Measurements from ENCODE around the gene OR6C76. TPM values are rescaled to one million over a fixed set of nuclear protein-coding genes. Genes with fewer than 3 reads are reported as not detected.

Gene OR6C76
- total RNA-seq = not detected

DNA sequence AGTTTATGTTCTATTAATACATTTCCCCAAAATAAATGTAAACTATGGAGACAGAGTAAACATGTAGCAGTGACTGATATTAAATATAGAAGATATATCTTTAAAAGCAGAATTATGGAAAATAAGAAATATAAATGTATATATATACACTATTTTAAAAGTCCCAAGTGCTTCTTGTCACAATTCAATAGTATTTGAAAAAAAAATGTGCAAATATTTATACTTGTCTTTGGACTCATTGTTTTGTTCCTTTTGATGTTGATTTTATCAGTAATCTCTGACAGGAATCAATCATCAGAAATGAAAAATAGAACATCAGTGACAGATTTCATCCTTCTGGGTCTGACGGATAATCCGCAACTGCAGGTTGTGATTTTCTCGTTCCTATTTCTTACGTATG is at the start of gene OR6C76:
OR6C76 (plus strand) TSS at position 301 of the 400 bp plus-strand sequence; CDS start at position 301, 0 bp downstream.
- no peak within 1 kb of the TSS for H3K4me3 ChIP-seq
- DNase-seq = no peak
- H3K27ac ChIP-seq = no peak within 1 kb of the TSS
- no peaks in the 10 kb centered on the region for H3K4me1 ChIP-seq
- no peaks in the 10 kb centered on the region for H3K27me3 ChIP-seq
- H3K36me3 ChIP-seq = no peaks in the 10 kb centered on the region
- TF ChIP-seq, protein P1, sequence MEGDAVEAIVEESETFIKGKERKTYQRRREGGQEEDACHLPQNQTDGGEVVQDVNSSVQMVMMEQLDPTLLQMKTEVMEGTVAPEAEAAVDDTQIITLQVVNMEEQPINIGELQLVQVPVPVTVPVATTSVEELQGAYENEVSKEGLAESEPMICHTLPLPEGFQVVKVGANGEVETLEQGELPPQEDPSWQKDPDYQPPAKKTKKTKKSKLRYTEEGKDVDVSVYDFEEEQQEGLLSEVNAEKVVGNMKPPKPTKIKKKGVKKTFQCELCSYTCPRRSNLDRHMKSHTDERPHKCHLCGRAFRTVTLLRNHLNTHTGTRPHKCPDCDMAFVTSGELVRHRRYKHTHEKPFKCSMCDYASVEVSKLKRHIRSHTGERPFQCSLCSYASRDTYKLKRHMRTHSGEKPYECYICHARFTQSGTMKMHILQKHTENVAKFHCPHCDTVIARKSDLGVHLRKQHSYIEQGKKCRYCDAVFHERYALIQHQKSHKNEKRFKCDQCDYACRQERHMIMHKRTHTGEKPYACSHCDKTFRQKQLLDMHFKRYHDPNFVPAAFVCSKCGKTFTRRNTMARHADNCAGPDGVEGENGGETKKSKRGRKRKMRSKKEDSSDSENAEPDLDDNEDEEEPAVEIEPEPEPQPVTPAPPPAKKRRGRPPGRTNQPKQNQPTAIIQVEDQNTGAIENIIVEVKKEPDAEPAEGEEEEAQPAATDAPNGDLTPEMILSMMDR (IDR thresholded peaks at IDR 0.05) = no peak
- no peak for TF ChIP-seq POLR2A (IDR thresholded peaks at IDR 0.05)
- no peaks in the 10 kb centered on the region for H3K9me3 ChIP-seq

DNA sequence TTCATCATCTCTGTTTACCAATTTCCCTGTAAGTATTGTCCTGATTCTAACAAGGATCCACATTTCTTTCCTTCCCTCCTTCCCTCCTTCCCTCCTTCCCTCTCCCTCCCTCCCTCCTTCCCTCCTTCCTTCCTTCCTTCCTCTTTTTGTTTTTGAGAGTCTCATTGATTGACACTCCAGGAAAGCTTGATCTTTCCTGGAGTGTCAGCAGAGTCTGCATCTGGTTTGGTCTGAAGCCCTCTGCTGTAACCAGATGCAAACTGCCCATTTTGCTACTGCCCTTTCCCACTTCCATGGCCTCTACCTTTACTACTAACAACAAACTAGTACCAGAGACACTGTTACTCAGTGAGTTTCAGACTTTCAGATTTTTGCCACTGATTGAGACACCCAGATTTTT is 40.2 kb upstream of the OR6C76 start:
- Histone ChIP-seq H3K9me3 (no peaks in the 10 kb centered on the region), H3K36me3 (no peaks in the 10 kb centered on the region), H3K27me3 (no peaks in the 10 kb centered on the region), H3K4me1 (no peaks in the 10 kb centered on the region), H3K27ac (no peak overlapping the region), H3K4me3 (no peak overlapping the region)
- TF ChIP-seq, protein P1 (IDR thresholded peaks at IDR 0.05) = no peak
- TF ChIP-seq POLR2A (IDR thresholded peaks at IDR 0.05) = no peak
- DNase-seq = no peak

DNA sequence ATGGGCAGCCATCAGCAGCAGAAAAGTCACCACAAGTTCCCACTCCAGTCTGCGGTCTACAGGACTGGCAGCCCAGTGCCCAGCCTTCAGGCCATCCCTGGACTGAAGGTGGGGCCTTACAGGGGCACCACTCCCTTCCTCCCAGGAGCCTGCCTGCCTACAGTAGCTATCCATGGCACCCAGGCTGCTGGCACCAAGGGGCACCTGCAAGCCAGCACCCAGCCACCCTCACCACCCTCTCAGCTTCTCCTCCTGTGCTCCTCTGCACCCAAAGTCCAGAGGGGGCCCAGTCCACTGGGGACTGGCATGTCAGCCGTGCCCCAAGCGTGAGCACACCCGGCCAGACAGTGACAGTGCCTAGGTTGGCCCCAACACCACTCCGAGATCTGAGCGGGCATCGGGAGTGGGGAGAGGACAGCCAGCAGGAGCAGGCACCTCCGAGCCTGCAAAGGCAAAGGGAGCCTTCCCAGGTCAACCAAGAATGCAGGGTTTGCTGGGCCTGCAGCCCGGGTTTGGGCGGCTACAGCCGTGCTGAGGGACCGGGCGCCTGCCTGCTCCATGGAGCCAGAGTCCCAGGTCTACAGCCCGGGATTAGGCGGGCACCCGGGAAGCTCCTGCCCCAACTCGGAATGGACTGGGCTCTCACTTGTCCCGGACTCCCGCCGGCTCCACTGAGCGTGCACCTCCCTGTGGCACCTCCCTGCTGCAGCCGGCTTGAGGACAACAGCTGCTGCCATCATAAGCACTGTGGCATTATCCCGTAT is 33.8 kb upstream of the OR6C76 start:
- H3K27me3 ChIP-seq = no peaks in the 10 kb centered on the region
- H3K36me3 ChIP-seq = no peaks in the 10 kb centered on the region
- DNase-seq = no peak
- no peaks in the 10 kb centered on the region for H3K4me1 ChIP-seq
- no peaks in the 10 kb centered on the region for H3K9me3 ChIP-seq
- H3K4me3 ChIP-seq = no peak overlapping the region
- H3K27ac ChIP-seq = no peak overlapping the region
- TF ChIP-seq POLR2A (IDR thresholded peaks at IDR 0.05) = no peak
- TF ChIP-seq, protein P1 (IDR thresholded peaks at IDR 0.05) = no peak

DNA sequence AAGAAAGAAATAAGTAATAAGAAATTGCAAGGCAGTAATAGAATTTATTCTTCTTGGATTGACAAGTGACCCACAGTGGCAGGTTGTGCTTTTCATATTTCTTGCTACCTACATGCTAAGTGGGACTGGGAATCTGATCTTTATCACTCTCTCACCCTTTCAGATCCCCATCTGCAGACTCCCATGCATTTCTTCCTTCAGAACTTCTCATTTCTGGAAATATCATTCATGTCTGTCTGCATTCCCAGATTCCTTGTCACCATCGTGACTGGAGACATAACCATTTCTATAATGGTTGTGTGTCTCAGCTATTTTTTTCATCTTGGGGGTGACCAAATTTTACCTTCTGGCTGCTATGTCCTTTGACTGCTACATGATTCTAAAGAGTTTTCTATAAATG is 29.7 kb upstream of the OR6C76 start:
- no peak for DNase-seq
- no peak for TF ChIP-seq POLR2A (IDR thresholded peaks at IDR 0.05)
- TF ChIP-seq, protein P1 (IDR thresholded peaks at IDR 0.05) = no peak
- H3K4me3 ChIP-seq = no peak overlapping the region
- H3K4me1 ChIP-seq = no peaks in the 10 kb centered on the region
- H3K27ac ChIP-seq = no peak overlapping the region
- no peaks in the 10 kb centered on the region for H3K27me3 ChIP-seq
- H3K9me3 ChIP-seq = no peaks in the 10 kb centered on the region
- H3K36me3 ChIP-seq = no peaks in the 10 kb centered on the region

DNA sequence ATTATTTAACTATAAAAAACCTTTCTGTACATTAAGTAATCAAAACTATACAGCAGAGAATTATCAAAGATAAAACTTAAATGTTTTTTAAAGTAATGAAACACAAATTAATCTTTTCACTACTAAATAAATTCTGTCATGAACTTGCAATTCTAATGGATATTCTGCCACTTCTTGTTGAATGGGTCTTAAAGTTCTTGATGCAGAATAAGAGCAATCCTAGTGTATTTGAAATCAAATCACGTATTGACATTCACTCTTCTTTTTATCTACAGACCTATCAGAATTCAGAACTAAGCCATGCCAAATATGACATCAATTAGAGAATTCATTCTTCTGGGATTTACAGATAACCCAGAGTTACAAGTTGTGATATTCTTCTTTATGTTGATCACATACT is 25.8 kb upstream of the OR6C76 start, which contains the start of gene OR6C65:
OR6C65 (plus strand) TSS at position 301 of the 400 bp plus-strand sequence; CDS start at position 301, 0 bp downstream.
- Histone ChIP-seq H3K4me3 (no peak within 1 kb of the TSS), H3K27ac (no peak within 1 kb of the TSS), H3K27me3 (no peaks in the 10 kb centered on the region), H3K9me3 (no peaks in the 10 kb centered on the region), H3K36me3 (no peaks in the 10 kb centered on the region), H3K4me1 (no peaks in the 10 kb centered on the region)
- no peak for TF ChIP-seq POLR2A (IDR thresholded peaks at IDR 0.05)
- TF ChIP-seq, protein P1 (IDR thresholded peaks at IDR 0.05) = no peak
- DNase-seq = no peak

Data from Peyer's patch (tissue), 4 donors.